Renal cortical epithelial cell (primary cell): ENCODE results near the gene PFKFB4. TPM values are rescaled to one million over a fixed set of nuclear protein-coding genes. Genes with fewer than 3 reads are reported as not detected.

Source experiments
- DNase-seq: peaks from one replicate; pipeline ENCODE4 v3.0.0-alpha.2; 2011; ENCODE audit warnings: low read depth
- total RNA-seq: library from RNA; depleted of rRNA; stranded (reverse); fragments of >200 nt; gene quantifications from 2 replicates; pipeline ENCODE4 v1.2.3, GENCODE V29; 2014

The PFKFB4 gene
- total RNA-seq: 11.3 and 38.2 TPM in 2 replicates

DNA sequence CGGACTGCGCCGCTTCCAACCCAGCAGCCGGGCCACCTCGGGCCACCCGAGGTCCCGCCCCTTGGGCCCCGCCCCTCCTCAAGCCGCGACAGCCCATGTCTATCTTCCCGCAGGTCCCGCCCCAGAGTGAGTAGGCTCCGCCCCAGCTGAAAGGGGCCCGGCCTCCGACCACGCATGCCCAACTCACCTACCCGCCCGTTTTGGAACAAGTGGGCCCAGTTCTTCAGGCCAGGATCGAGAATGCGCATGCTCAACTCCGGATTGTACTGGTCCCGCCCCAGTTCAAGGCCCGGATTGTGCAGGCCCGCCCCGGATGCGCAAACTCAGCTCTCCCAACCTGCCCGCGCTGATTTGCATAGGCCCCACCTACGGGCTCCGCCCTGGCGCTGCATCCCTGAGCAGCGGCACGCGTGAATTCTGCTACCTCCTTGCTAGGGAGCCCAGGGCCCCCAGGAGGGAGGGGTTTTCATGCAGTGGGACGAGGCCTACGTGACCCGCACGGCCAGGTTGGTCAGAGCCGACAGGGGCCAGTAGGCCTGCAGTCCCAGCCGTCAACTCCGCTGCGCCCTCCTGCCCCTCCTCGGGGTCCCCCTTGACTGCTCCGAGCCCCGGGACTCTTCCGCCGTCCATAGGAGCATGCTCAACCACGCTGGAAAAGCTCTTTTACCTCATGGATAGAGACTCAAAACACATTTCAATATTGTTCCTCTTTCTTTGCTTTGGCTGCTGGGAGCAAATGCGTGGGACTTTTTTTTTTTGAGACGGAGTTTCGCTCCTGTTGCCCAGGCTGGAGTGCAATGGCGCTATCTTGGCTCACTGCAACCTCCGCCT lies at the start of gene PFKFB4:
Gene PFKFB4, minus strand, starts transcription at position 8 of the 831 bp plus-strand sequence. CDS start 26 bp downstream, outside the sequence.
- peak; percentile 98 for DNase-seq

DNA sequence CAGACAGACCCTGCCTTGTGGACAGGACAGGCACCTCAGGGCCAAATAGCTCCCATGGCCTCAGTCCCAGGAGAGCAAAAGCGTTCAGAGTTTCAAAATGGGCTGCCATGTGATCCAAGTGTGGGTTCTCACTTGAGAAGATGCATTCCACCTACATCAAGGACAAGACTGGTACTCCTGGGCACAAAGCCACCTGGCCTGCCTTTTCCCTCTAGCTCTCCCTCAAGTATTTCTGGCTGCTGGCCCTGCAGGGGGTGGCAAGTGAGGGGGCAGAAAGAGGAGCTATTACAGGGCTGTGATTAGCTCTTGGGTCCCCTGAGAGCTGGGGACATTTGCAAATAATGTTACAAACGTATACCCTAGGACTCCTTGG lies 45.0 kb upstream of the PFKFB4 start:
- DNase-seq: no peak

DNA sequence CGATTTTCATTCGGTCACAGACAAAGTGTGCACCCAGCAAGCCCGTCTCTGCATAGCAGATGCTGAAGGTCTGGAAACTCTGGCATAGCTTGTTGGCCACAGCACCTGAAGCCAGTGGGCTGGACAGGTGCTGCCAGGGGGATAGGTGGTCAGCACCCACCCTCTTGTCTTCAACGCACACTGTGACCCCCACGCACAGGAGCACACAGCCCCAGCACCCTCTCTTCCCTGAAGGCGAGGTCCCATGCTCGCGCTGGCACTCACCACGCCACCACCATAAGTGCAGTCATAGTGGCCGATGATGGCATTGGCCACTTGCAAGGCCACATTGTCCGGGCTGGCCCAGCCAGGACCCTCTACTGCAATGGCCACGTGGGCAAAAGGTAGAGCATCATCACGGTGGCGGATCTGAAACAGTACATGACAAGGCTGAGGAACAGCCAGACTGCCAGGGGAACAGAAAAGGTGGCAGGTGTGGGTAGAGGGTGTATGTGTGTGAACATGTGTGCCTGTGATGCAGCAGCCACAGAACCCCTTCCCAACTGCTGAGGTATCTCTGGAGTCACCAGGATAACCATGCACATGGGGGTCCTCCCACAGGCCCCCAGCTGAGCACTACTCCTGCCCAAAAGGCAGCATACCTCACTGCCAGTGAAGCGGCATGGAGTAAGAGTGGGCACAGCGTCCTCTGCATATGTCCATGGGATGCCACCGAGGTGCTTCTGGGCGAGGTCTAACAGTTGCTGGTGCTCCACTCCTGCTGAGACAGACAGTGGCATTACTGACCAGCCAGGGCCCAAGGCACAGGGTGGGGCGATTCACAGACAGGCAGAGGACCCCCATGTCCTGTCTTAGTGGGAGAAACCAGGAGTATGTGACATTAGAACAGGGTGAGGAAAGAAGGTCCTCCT lies 44.4 kb upstream of the PFKFB4 start:
- no peak for DNase-seq

DNA sequence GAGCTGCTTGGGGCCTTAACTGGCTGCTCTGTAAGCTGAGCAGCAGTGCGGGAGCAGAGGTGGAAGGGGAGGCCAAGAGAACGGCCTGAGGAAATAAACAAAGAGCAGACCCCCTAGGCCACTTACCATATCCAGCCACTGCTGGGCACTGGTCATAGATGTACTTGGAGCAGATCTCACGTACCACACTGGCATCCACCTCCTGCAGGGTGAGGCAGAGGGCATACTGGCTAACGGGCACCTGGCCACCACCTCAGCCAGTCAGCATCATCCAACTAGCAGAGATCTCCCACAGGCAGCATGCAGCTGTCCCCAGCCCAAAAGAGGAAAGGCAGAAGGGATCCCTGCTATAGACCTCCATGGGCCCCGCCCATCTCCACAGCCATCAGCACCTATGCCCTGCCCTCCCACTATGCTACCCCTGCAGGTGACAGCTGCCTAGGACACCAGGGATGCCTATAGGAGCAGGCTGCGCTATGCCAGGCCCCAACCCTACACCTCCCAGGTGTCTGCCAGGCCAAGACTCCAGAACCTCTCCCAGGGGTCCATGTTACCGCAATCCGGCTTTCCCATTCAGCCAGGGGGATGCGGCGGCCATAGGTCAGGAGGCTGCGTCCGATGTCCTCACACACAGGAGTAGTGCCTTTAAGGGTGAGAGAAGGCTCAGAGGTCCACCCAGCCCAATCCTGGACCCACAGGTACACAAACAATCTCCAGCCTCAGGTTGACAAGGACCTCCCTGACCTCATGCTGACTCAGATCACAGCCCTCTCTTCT lies 43.1 kb upstream of the PFKFB4 start:
- no peak for DNase-seq

DNA sequence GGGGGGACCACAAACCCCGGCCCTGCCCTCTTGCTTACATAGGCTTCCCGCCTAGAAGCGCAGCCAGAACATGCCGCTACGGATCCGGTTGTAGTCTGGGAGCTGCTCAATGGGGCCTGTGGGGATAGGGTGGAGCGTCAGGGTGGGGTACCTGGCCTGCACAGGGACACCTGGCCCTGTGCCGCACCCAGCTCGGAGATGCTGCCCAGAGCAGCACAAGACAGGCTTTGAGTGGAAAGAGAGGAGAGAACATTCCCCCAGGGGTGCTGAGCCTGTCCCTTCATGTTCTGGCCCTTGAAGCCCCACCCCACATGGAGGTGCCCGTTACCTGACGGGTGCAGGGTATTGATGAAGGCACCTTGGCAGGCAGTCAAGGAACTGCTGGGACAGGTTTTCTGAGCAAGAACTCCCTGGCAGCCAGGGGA lies 42.5 kb upstream of the PFKFB4 start:
- DNase-seq: no peak

DNA sequence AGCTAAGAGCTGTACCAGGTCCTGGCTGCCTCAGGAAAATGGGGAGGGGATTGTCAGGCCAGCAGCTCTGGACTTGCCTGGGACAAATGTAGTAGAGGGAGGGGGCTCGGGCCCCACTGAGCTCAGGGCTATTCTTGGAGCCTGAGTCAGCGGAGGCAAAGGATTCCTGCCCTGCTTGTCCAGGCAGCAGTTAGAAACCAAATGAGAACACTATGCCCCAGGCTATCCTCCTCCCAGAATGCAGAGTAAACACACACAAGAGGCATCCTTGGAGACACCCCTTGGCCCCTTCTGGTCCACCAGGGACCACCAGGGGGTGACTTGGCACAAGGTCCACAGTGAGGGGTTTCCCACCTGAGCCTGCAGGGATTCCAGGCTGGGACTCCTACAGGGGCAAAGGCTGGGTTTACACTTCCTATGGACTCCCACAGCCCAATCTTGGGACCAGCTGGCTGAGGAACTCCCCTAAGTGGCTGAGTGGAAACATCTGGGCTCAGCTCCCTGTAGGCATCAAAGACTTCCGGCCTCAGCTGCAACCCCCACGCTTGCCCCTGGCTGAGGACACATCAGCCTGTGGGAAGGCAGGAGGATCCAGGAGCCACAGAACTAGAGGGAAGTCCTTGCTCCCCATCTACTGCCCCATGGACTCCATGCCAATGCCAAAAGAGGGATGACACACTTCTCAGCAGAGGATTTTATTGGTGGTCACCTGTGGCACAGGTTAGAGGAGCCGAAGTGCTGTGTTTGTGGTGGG lies 41.9 kb upstream of the PFKFB4 start:
- DNase-seq: peak; percentile 82

DNA sequence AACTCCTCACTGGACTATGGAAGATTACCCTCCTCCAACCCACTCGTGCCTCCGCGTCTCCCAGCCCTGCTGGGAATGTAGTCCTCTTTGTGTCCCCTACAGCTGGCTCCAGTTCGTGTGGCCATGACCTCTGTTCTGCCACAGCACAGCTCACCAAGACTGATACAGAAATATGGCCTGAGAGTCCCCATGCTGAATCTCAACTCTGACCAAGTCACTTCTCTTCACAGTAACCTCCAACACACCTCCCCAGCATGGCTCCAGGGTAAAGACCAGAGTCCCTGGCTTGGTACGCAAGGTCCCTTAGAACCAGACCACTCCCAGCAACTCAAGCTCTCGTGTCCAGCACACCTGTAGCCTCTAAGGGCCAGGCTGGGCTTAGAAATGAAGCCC lies 40.8 kb upstream of the PFKFB4 start:
- no peak for DNase-seq

DNA sequence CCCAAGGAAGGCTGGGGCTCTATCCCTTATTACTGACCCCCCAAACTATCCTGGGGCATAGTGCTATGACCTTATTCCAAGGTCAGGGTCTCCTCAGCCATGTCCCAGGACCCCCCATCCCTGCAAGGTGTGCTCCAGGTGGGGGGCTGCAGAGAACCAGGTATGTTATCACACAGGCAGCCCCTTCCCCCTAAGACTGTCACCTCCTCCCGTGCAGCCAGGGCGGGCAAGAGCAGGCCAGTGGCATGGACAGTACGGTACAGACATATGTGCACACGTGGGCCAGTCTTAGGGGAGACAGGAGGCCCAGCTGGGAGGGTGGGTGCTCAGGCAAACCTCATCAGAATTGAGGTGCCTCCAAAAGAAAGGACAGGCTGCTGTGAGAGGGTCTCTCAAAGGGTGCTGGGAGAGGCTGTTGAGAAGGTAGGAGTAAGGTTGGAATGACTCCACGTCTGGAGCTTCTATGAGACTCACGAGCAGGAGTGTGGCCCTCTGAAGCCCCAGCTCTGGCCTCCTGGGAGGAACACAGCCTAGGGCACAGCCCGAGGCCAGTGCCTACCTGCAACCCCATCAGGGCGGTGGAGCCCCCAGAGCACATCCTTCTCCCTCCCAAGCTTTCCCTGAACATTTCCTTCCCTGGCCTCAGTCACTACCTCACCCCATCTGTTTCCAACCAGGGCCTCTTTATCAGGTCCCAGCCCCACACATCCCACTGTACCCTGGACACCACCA lies 40.2 kb upstream of the PFKFB4 start:
- no peak for DNase-seq

DNA sequence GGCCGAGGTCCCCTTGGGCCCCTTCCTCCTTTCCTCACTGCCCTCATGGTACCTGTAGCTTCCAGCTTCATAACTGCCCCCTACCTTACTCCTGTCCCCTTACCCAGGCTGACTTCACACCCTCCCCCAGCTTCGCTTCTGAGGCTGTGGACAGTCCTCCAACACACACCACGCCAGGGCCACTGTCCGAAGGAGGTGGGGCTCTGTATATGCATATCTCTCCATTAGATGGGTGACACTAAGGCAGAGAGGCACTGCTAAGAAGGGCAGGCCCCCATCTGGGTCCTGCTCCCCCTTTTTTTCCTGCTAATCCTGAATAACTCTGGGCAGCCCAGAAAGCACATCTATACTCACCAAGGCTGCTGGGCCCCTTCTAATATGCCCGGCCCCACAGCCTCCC lies 39.6 kb upstream of the PFKFB4 start:
- no peak for DNase-seq

DNA sequence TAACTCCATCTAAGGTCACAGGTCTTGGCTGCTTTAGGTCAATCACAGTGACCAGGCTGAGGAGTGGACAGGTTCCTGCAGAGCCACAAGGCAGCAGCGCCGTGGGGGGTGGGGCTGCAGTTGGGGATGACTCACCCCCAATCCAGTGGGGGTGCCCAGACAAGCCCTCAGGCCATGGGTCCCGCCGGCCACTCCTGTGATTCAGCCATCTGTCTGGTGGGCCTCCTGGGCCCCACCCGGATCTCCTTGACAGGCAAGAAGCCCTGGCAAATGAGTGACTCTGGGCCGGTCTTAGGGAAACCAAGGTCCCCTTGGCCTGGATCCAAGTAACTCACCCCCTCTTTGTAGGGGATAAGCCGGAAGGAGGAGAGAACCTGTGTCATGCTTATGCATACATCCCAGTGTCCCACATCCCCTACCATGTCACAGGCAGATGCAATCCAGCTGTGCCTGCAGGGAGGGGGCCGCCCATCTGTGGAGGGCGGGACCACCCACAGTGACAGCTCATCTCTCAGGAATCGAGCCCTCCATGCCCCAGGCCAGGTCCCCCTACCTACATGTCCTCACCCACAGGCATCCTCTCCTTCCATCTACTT lies 39.0 kb upstream of the PFKFB4 start:
- peak; percentile 81 for DNase-seq

DNA sequence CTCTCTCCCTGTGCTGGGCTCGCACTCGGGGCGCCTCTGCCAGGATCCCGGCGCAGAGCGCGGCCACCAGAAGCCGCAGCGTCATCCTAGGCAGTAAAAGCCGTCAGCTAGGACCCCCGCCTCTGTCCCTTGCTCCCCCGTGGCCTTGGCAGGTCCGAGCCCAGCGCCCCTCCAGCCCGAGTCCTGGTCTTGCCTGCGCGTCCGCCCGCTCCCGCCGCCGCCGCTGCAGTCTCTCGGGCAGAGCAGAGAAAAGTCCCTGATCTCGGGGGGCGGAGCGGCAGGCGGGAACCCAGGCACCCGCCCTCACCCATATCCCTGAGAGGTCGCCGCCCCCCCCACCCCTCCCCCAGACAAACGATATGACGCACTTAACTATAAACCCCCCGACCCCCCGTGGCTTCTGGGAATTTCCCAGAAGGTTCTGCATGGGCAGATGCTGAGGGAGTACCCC lies 38.5 kb upstream of the PFKFB4 start, which contains the start of gene COL7A1:
Gene COL7A1, minus strand, starts transcription at position 255 of the 451 bp plus-strand sequence. Its CDS starts 170 bp downstream, at position 85.
- no peak for DNase-seq

DNA sequence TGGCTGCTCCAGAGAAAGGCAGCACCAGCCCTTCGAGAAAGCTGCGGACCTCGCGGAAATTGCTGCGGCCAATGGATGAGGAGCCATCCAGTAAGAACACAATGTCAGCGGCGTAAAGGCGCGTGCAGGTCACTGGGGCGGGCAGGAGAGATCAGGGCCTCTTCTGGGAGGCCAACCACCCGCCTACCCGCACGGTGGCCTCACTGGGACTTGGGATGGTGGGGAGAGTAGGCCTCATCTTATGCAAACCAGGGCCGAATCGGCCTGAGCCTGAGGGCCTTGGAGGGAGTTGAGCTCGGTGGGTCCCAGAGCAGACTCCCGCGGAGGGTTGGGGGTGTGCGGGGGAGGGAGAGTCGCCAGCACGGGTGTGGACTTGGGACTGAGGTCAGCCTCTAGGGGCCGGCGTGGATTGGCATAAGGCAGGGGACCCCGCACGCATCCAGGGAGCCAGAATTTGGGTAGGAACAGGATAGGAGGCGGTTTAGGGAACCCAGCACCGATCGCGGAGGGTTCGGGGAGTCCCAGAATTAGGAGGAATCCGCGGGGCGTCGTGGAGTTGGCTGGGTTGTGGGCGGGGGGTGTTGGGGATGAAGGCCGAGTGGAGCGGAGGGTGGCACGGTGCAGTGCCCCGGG lies 37.9 kb upstream of the PFKFB4 start:
- DNase-seq: no peak

DNA sequence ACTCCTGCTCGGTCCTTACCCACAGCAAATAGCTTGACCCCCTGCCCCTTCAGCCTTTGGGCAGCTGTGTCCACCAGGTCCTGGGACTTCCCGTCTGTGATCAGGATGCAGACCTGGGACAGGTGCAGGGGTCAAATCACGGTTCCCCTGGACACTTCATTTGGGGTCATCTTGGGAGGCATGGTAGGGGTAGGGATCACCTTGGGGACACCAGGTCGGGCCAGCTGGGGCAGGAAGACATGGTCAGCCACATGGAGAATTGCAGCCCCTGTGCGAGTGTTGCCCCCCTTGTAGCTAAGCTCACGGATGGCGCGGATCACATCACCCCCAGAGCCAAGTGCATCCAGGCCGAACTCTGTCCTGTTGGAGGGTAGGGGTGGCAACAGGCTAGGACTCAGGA lies 36.7 kb upstream of the PFKFB4 start:
- DNase-seq: no peak

DNA sequence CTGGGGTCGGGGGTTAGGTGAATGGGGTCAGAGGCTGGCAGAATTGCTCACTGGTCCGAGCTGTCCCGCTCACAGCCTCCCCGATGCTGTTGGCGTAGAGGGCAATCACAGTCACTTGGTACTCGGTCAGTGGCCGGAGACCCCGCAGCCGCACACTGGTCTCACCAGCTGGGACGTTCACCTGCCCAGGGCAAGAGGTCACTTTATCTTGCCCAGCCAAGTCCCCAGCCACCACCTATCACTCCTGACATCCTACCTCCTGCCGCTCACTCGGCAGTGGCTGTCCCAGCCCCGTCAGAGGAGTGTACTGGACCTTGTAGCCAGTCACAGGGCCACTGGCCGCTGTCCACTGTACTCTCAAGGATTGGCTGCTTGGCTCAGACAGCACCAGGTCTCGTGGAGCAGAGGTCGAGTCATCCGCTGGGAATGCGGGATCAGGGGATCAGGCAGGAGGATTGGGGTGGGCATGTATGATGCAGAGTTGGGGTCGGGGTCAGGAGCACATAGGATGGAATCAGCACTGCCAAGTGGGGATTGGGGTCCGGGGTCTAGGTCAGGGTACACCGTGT lies 36.0 kb upstream of the PFKFB4 start:
- no peak for DNase-seq

DNA sequence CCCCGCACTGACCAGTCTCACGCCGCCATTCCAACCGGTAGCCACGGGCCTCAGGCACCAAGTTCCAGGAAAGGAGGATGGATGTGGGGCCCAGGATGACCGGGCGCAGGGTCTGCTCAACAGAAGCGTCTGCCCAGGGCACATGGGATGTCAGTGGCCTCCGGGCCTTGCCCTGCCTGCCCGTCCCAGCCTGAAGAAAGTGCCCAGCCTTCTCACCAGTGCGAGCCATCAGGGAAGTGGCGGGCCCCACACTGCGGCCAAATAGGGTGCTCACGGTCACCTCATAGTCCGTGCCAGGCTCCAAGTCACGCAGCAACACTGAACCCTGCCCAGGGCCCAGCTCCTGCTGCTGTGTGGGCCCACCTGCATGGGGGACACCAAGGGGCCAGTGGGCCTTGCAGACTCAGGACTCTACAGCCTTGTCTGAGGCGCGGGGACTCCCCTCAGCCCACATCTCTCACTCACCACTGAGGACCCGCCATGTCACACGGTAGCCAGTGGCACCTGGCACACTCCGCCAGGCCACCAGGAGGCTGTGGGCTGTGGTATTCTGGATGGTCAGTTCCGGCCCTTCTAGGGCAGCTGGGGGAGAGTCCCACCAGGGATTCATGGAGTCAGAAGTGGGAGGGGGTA lies 35.4 kb upstream of the PFKFB4 start:
- DNase-seq: no peak

DNA sequence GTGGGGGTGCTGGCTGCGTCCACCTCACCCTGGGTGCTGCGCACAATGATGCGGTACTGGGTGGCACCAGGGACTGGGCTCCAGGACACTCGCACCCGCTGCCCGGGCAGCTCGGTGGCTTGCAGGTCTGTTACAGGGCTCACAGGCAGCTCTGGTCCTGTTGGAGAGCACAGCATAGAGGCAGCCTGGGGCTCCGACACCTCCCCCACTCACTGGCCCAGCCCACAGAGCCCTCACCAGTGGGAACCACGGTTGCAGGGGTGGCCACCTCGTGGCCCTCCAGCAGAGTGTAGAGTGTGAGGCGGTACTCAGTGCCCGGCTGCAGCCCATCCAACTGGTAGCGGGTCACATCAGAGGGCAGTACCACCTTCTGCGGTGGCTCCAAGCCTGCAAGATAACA lies 34.8 kb upstream of the PFKFB4 start:
- no peak for DNase-seq

DNA sequence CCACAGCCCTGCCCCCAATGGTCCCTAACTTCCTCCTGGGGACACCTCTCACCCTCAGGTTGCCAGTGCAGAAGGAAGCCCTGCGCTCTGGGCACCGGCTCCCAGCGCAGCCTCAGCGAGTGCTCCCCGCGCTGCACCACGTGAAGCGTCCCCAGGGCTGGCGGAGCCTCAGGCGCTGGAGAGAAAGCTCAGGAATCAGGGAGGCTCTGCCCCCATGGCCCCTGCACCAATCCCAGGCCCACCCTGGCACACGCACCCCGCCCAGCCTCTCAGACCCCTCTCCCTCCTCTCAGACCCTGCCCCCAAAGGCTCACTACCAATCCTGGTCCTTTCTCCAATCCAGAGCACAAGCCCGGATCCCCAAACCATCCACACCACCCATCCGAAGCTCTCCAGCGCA lies 31.6 kb upstream of the PFKFB4 start:
- no peak for DNase-seq

DNA sequence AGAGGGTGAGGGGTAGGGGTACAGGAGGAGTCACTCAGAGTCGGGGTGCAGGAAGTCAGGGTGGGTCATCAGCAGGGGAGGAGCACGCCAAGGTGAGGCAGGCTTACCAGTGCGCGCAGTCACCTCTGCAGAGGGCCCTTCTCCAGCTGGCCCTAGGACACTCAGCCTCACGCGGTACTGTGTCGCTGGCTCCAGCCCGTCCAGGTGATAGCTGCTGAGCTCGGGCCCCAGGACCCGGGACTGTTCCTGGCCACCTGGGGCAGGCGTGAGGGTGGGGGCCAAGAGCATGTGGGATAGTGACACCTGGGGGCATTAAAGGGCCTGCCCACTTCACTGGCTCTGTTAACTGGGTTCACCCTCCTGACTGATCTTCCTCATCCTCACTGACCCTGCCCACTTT lies 31.1 kb upstream of the PFKFB4 start:
- DNase-seq: no peak

DNA sequence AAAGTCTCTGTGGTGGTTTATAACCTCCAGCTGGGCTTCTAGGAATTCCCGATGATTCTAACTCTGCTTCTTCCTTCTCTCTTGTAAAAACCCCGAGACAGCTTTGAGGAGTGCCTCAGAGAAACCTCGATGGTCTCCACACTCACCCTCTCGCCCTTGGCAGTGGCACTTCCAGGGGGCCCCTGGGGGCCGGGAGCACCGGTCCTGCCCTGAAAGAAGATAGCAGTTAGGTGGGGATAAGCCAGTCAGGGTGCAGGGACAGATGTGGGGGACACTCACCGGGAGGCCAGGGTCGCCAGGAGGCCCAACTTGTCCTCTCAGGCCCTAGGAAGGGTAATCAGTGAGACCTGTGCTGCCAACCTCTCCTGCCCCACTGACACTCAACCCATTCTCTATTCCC lies 28.8 kb upstream of the PFKFB4 start:
- no peak for DNase-seq
